Measurements from ENCODE around the gene CHST15.

The CHST15 gene

GRCh38 chr10:124044143-124044862, 49.1 kb downstream of the CHST15 start:
- H3K27ac ChIP-seq (replicated peaks) = no peak overlapping the region

DNA sequence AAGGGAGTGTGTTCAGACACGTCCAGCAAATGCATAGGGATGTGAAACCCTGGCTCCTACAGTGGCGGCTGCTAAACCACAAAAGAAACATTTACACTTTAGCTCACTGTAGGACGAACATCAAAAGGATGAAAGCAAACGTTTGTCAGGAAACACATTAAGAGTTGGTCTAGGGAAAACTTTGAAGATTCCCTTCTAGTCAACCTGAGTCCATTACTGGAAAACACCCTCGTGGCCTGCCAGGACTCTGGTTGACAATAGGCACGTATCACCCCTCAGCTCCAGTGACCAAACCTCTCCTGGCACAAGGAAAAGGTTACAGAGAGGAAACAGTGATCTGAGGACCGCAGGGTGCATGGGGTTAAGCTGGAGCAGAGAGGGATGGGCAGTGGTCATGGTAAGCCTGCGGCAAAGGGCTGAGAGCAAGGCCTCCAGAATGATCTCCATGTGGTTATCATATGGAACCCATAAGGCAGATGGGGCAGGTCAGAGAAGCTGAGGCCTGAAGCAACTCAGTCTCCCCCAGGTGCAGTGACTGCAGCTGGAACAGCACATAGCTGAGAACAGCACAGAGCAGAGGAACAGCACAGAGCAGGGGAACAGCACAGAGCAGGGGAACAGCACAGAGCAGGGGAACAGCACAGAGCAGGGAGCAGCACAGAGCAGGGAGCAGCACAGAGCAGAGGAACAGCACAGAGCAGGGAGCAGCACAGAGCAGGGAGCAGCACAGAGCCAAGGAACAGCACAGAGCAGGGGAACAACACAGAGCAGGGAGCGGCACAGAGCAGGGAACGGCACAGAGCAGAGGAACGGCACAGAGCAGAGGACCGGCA, 49.9 kb downstream of the CHST15 start:
- no peak for DNase-seq (ENCODE audit: low read depth in 1 of 2, low spot score in 1 of 2)
- no peaks in the 10 kb centered on the region for H3K27me3 ChIP-seq (ENCODE audit: insufficient read depth, poor library complexity, severe bottlenecking)
- H3K4me3 ChIP-seq (replicated peaks; ENCODE audit: insufficient read depth, low read length) = no peak overlapping the region
- H3K27ac ChIP-seq (replicated peaks) = no peak overlapping the region
- no peak for TF ChIP-seq CTCF (IDR thresholded peaks at IDR 0.05; ENCODE audit: insufficient read depth, low read length)
- no peak for TF ChIP-seq GABPA (IDR thresholded peaks at IDR 0.05; ENCODE audit: low read depth)
- TF ChIP-seq REST (IDR thresholded peaks at IDR 0.05; ENCODE audit: insufficient replicate concordance, low read depth) = no peak
- TF ChIP-seq SPI1 (IDR thresholded peaks at IDR 0.05; ENCODE audit: borderline replicate concordance, low read depth) = no peak
- TF ChIP-seq POLR2AphosphoS5 (IDR thresholded peaks at IDR 0.05; ENCODE audit: low read depth) = no peak

More at GRCh38 chr10:124044143-124044862, 49.1 kb downstream of the CHST15 start:
- no peak for TF ChIP-seq SPI1 (IDR thresholded peaks at IDR 0.05; ENCODE audit: borderline replicate concordance, low read depth)
- no peak for TF ChIP-seq POLR2AphosphoS5 (IDR thresholded peaks at IDR 0.05; ENCODE audit: low read depth)
- no peak for TF ChIP-seq CTCF (IDR thresholded peaks at IDR 0.05; ENCODE audit: insufficient read depth, low read length)
- no peak for TF ChIP-seq REST (IDR thresholded peaks at IDR 0.05; ENCODE audit: insufficient replicate concordance, low read depth)
- no peak for TF ChIP-seq GABPA (IDR thresholded peaks at IDR 0.05; ENCODE audit: low read depth)
- DNase-seq (ENCODE audit: low read depth in 1 of 2, low spot score in 1 of 2) = no peak
- H3K4me3 ChIP-seq (replicated peaks; ENCODE audit: insufficient read depth, low read length) = no peak overlapping the region
- H3K27me3 ChIP-seq (ENCODE audit: insufficient read depth, poor library complexity, severe bottlenecking) = no peaks in the 10 kb centered on the region

DNA sequence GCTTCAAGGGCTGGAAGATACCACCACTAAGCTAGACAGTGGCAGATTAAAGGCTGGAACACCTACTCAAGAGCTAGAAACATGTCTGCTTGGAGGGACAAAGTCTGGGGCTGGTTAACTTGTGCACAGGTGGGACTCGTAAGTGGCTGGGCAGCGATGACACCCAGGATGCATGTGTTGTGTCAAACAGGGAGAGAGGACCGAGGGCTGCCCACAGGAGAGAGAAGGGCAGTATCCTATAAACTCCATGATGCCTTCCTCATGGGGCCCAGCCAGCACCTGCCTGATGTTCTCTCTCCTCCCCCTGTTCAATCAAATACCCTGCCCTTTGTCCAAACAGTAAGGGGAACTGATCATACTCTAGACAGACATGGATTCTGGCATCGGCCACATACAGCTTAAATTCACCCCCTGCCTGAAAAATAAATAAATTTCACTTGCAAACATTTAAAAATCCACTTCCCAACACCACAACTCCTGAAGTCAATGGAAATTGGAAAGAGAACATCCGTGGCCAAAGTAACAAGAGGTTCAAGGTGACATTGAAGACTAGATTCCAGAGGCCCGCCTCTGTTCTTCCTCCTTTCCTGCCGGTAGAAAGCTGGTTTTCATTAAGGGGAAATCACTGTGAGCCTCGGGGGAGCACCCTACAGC, 50.6 kb downstream of the CHST15 start:
- no peak for TF ChIP-seq GABPA (IDR thresholded peaks at IDR 0.05; ENCODE audit: low read depth)
- Histone ChIP-seq H3K27ac (replicated peaks) (no peak overlapping the region), H3K27me3 (ENCODE audit: insufficient read depth, poor library complexity, severe bottlenecking) (no peaks in the 10 kb centered on the region), H3K4me3 (replicated peaks; ENCODE audit: insufficient read depth, low read length) (no peak overlapping the region)
- no peak for DNase-seq (ENCODE audit: low read depth in 1 of 2, low spot score in 1 of 2)
